Tibial nerve (tissue), 4 donors: ENCODE data around the gene SLC35A5.

ENCODE experiments used
- CTCF ChIP-seq, 5 experiments: fragments of 200-600 bp in 3 of 5; fragments of 450-650 bp in 2 of 5; sonication (generic) in 3 of 5; IDR thresholded peaks; one replicate each; pipeline ENCODE4 v1.5.1; 2016 to 2019; ENCODE audit warnings: antibody characterized with exemption in 5 of 5, mild to moderate bottlenecking in 3 of 5, moderate library complexity in 2 of 5
- EP300 ChIP-seq, 2 donors: sonication (generic); formaldehyde crosslinking; IDR thresholded peaks; one replicate each; pipeline ENCODE4 v1.6.1; 2017; ENCODE audit warnings: antibody characterized with exemption in 2 of 2, mild to moderate bottlenecking in 1 of 2
- POLR2A ChIP-seq, 2 donors: fragments of 450-650 bp; IDR thresholded peaks; one replicate each; pipeline ENCODE4 v1.6.1; 2017; ENCODE audit warnings: antibody characterized with exemption in 2 of 2, mild to moderate bottlenecking in 2 of 2, moderate library complexity in 2 of 2

- TF ChIP-seq EP300 (IDR thresholded peaks at IDR 0.05): peak; percentile 88 to 97
- peak in 2 of 5 experiments; percentile 36 to 44 for TF ChIP-seq CTCF (IDR thresholded peaks at IDR 0.05)
- peak; percentile 60 to 82 for TF ChIP-seq POLR2A (IDR thresholded peaks at IDR 0.05)
Observed at GRCh38 chr3:112561734-112562529, at the start of gene SLC35A5, which contains the start of gene ATG3.
